Measurements from ENCODE around the gene OGFOD1. TPM values are rescaled to one million over a fixed set of nuclear protein-coding genes. Genes with fewer than 3 reads are reported as not detected.

OGFOD1 gene
- 81.3 and 121 TPM in 2 replicates for total RNA-seq

DNA sequence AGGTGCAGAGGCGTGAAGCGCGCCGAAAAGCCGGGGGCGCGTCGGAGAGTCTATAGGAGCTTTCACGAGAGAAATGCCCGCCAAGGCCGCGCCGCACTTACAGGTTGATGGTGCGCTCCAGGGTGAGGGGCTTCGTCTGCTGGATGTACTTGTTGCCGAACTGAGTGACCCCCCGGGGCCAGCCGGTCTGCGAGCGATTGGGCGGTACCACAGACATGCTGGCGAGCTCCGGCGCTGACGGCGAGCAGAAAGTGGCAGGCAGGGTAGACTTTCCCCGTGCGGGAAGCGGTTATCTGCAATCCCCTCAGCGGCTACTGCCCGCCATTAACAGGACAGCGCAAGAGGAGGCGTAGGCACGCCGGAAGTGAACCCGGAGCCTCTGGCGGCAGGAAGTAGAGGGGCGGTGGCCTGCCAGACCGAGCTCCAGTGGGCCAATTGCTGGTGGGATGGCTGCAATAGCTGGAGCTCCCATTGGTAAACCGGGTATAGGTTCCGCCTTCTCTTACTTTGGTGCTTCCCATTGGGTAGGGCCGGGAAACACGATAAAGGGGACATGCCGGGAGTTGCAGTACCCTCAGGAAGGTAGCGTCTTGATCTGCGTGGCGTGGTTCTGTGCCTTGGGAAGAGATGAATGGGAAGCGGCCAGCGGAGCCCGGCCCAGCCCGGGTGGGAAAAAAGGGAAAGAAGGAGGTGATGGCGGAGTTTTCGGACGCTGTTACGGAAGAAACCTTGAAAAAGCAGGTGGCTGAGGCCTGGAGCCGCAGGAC lies at the start of gene OGFOD1, which contains the start of gene NUDT21:
OGFOD1 (plus strand) TSS at position 569 of the 767 bp plus-strand sequence; CDS start at position 628, 59 bp downstream.
NUDT21 (minus strand) TSS at position 347 of the 767 bp plus-strand sequence; CDS start at position 217, 130 bp downstream.

GRCh38 chr16:56425439-56425832 lies 25.9 kb upstream of the OGFOD1 start, which contains the start of gene AMFR:
Gene AMFR (minus strand): TSS chr16:56425545. CDS start chr16:56425327, 218 bp downstream.

GRCh38 chr16:56519459-56520250 lies 68.3 kb downstream of the OGFOD1 start, which contains the start of gene BBS2:
Gene BBS2 (minus strand): TSS chr16:56520024. CDS start chr16:56519862, 162 bp downstream.

Other genes starting within 250 kb of the OGFOD1 start
- 240 and 294 TPM in 2 replicates for gene AMFR, start 26.0 kb upstream of the OGFOD1 start, total RNA-seq
- 58.4 and 60.5 TPM in 2 replicates for gene NUDT21, start 222 bp upstream of the OGFOD1 start, total RNA-seq
- gene BBS2, start 68.5 kb downstream of the OGFOD1 start, total RNA-seq: 60.7 and 61.8 TPM in 2 replicates
- not detected in 2 replicates for gene MT4, start 113.5 kb downstream of the OGFOD1 start, total RNA-seq
- not detected in 2 replicates for gene MT3, start 138.0 kb downstream of the OGFOD1 start, total RNA-seq
- 5.6 and 7.5 TPM in 2 replicates for gene MT2A, start 157.0 kb downstream of the OGFOD1 start, total RNA-seq
- 16.6 and 18.0 TPM in 2 replicates for gene MT1E, start 174.2 kb downstream of the OGFOD1 start, total RNA-seq
- gene MT1M, start 181.1 kb downstream of the OGFOD1 start, total RNA-seq: 0.81 and 1.6 TPM in 2 replicates
- gene MT1A, start 187.1 kb downstream of the OGFOD1 start, total RNA-seq: not detected in 2 replicates
- not detected in 2 replicates for gene MT1B, start 200.3 kb downstream of the OGFOD1 start, total RNA-seq
- 0.16 TPM in 1 of 2 replicates, not detected in the other for gene MT1F, start 206.4 kb downstream of the OGFOD1 start, total RNA-seq
- not detected in 2 replicates for gene MT1G, start 216.5 kb downstream of the OGFOD1 start, total RNA-seq
- not detected in 2 replicates for gene MT1H, start 218.3 kb downstream of the OGFOD1 start, total RNA-seq
- gene MT1X, start 230.9 kb downstream of the OGFOD1 start, total RNA-seq: 13.1 and 13.8 TPM in 2 replicates

All from hair follicle dermal papilla cell (primary cell).